ENCODE measurements around the gene IRAK1BP1.

The IRAK1BP1 gene, protein sequence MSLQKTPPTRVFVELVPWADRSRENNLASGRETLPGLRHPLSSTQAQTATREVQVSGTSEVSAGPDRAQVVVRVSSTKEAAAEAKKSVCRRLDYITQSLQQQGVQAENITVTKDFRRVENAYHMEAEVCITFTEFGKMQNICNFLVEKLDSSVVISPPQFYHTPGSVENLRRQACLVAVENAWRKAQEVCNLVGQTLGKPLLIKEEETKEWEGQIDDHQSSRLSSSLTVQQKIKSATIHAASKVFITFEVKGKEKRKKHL

DNA sequence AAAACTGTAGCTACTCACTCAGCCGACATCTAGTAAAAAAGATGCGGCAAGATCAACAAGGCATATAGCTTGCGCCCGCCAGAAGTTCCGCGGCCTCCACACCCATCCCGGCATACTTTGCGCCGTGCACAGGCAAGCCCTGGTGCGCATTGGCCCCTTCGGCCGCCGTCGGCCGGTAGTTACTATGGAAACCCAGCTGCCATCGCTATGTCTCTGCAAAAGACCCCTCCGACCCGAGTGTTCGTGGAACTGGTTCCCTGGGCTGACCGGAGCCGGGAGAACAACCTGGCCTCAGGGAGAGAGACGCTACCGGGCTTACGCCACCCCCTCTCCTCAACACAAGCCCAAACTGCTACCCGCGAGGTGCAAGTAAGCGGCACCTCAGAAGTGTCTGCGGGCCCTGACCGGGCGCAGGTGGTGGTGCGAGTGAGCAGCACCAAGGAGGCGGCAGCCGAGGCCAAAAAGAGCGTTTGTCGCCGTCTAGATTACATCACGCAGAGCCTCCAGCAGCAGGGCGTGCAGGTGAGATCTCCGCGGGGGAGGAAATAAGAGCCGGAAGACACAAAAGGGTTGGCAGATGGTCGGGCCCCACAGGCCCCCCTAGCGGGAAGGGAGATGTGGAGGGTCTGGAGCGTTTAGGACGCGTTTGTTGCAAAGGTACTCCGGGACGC is at the start of gene IRAK1BP1:
Gene IRAK1BP1, plus strand, starts transcription at position 182 of the 671 bp plus-strand sequence. Its CDS starts 26 bp downstream, at position 208.
- H4K20me1 ChIP-seq (ENCODE audit: insufficient read depth), result no peaks in the 10 kb centered on the region
- peak within 1 kb of the TSS; percentile 62 for H3K4me2 ChIP-seq
- H3K36me3 ChIP-seq (ENCODE audit: insufficient read depth), result no peaks in the 10 kb centered on the region
- peak within 1 kb of the TSS; percentile 87 for H3K27ac ChIP-seq
- peak within 1 kb of the TSS; percentile 87 for H2AFZ ChIP-seq (ENCODE audit: low read depth)
- peaks cover 35% of the 10 kb centered on the region for H3K4me1 ChIP-seq (ENCODE audit: low read depth, poor library complexity, severe bottlenecking)
- no peaks in the 10 kb centered on the region for H3K27me3 ChIP-seq (ENCODE audit: insufficient read depth, low read depth)
- TF ChIP-seq, protein P1, sequence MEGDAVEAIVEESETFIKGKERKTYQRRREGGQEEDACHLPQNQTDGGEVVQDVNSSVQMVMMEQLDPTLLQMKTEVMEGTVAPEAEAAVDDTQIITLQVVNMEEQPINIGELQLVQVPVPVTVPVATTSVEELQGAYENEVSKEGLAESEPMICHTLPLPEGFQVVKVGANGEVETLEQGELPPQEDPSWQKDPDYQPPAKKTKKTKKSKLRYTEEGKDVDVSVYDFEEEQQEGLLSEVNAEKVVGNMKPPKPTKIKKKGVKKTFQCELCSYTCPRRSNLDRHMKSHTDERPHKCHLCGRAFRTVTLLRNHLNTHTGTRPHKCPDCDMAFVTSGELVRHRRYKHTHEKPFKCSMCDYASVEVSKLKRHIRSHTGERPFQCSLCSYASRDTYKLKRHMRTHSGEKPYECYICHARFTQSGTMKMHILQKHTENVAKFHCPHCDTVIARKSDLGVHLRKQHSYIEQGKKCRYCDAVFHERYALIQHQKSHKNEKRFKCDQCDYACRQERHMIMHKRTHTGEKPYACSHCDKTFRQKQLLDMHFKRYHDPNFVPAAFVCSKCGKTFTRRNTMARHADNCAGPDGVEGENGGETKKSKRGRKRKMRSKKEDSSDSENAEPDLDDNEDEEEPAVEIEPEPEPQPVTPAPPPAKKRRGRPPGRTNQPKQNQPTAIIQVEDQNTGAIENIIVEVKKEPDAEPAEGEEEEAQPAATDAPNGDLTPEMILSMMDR (conservative IDR thresholded peaks at IDR 0.05; ENCODE audit: low read depth, low read length), result no peak
- H3K79me2 ChIP-seq (ENCODE audit: insufficient read depth, low read depth), result 0 out of 2 replicates have a peak, but pooled peaks cover 7% of the 10 kb centered on the region
- H3K9ac ChIP-seq, result peak within 1 kb of the TSS; percentile 73
- no peak within 1 kb of the TSS for H3K4me3 ChIP-seq (IDR thresholded peaks at IDR 0.05; ENCODE audit: insufficient read depth, low read depth, low read length)

DNA sequence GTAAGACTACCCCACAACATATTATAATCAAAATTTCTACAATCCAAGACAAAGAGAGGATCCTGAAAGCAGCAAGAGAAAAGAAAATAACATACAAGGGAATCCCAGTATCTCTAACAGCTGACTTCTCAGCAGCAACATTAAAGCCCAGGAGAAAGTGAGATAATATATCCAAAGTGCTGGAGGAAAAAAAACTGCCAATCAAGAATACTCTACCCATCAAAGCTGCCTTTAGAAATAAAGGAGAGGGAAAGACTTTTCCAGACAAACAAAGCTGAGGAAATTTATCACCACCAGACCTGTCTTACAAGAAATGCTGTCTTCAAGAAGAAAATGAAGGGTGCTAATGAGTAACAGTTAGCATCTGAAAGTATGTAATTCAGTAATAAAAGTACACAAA is 43.3 kb upstream of the IRAK1BP1 start:
- H3K4me3 ChIP-seq (IDR thresholded peaks at IDR 0.05; ENCODE audit: insufficient read depth, low read depth, low read length), result no peak overlapping the region
- no peak overlapping the region for H3K9ac ChIP-seq
- H4K20me1 ChIP-seq (ENCODE audit: insufficient read depth), result no peaks in the 10 kb centered on the region
- no peaks in the 10 kb centered on the region for H3K27me3 ChIP-seq (ENCODE audit: insufficient read depth, low read depth)
- no peak overlapping the region for H2AFZ ChIP-seq (ENCODE audit: low read depth)
- TF ChIP-seq, protein P1 (conservative IDR thresholded peaks at IDR 0.05; ENCODE audit: low read depth, low read length), result no peak
- H3K4me1 ChIP-seq (ENCODE audit: low read depth, poor library complexity, severe bottlenecking), result peaks cover 4% of the 10 kb centered on the region
- no peaks in the 10 kb centered on the region for H3K36me3 ChIP-seq (ENCODE audit: insufficient read depth)
- no peaks in the 10 kb centered on the region for H3K79me2 ChIP-seq (ENCODE audit: insufficient read depth, low read depth)
- no peak overlapping the region for H3K4me2 ChIP-seq
- no peak overlapping the region for H3K27ac ChIP-seq

DNA sequence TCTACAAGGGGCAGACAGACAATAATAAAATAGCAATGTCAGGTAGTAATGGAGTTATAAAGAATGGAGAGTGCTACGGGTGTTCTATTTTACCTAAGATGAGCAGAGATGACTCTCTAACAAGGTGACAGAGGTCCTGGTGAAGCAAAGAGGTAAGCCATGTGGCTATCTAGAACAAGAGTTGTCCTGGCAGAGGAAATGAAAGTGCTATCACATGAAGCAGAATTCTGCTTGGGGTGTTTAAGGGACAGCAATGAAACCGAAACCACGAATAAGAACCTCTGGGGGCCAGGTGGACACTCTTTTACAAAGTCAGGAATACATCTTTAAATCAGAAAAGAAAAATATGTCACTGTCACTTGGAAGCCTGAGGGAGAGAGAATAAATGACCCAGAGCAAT is 37.9 kb upstream of the IRAK1BP1 start:
- H4K20me1 ChIP-seq (ENCODE audit: insufficient read depth), result no peaks in the 10 kb centered on the region
- no peak overlapping the region for H2AFZ ChIP-seq (ENCODE audit: low read depth)
- H3K36me3 ChIP-seq (ENCODE audit: insufficient read depth), result no peaks in the 10 kb centered on the region
- TF ChIP-seq, protein P1 (conservative IDR thresholded peaks at IDR 0.05; ENCODE audit: low read depth, low read length), result no peak
- H3K4me1 ChIP-seq (ENCODE audit: low read depth, poor library complexity, severe bottlenecking), result peaks cover 56% of the 10 kb centered on the region
- H3K27ac ChIP-seq, result no peak overlapping the region
- H3K27me3 ChIP-seq (ENCODE audit: insufficient read depth, low read depth), result no peaks in the 10 kb centered on the region
- no peak overlapping the region for H3K9ac ChIP-seq
- H3K4me3 ChIP-seq (IDR thresholded peaks at IDR 0.05; ENCODE audit: insufficient read depth, low read depth, low read length), result no peak overlapping the region
- no peaks in the 10 kb centered on the region for H3K79me2 ChIP-seq (ENCODE audit: insufficient read depth, low read depth)
- H3K4me2 ChIP-seq, result peak overlapping the region; percentile 21; the same call in 1 of the 2 replicates

DNA sequence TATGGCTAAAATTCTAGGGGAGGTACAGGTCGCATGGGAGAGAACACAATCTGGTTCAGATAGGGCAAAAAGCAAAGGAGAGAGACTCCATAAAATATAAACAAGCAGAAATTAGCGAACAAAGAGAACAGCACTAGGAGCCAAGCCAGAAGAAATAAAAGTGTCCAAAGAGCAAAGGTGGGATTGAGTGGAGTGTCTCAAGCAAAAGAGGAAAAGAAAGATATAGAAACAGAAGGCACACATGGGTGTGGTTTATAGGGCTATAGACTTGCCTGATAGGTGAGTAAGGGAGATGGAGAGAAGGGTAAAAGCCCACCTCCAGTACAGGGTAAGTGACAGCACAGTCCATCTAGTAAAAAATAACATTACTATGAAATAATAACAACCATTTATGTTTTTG is 36.5 kb upstream of the IRAK1BP1 start:
- Histone ChIP-seq H3K79me2 (ENCODE audit: insufficient read depth, low read depth) (no peaks in the 10 kb centered on the region), H3K9ac (no peak overlapping the region), H3K4me2 (no peak overlapping the region), H3K27ac (no peak overlapping the region), H3K4me1 (ENCODE audit: low read depth, poor library complexity, severe bottlenecking) (peaks cover 56% of the 10 kb centered on the region), H3K4me3 (IDR thresholded peaks at IDR 0.05; ENCODE audit: insufficient read depth, low read depth, low read length) (no peak overlapping the region), H4K20me1 (ENCODE audit: insufficient read depth) (no peaks in the 10 kb centered on the region), H3K36me3 (ENCODE audit: insufficient read depth) (no peaks in the 10 kb centered on the region), H2AFZ (ENCODE audit: low read depth) (no peak overlapping the region), H3K27me3 (ENCODE audit: insufficient read depth, low read depth) (no peaks in the 10 kb centered on the region)
- TF ChIP-seq, protein P1 (conservative IDR thresholded peaks at IDR 0.05; ENCODE audit: low read depth, low read length), result no peak

Data from KMS-11 (cell line).